Activated CD4-positive, alpha-beta T cell treated with anti-CD3 and anti-CD28 coated beads for 24 hours (primary cell): ENCODE measurements around the gene ZFHX2.

Experiments used
- DNase-seq, 2 donors: peaks; one replicate each; pipeline ENCODE4 v3.0.0-alpha.2; 2020; ENCODE audit warnings: low read depth in 2 of 2

Gene ZFHX2

DNA sequence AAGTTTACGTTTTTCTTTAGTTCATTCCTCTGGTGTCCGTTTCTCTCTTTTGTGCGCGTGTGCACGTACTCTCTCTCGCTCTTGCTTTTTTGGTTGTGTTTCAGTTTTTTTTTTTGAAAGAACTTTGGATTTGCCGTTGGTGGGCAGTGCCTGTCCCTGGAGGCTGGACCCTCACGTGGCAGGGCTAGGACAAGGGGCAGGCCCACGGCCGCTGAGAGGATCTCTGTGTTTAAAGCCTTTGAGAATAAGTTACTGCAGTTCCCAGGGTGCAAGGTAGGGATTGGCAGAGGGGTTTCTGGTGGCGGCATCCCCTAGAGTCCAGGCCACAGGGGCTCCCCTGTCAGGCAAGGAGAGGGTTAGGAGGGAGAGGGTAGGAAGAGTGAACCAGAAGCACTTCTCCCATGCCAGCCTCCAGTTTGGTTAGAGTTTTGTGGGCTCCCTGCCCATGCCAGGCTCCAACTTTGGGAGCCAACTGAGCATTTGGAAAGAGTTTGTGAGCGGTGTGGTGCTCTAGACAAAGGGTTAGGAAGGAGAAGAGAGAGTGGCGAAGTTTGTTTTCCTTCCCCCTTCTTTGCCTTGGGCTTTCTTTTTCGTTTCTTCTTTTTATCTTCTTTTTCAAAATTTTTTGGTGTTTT, 30.5 kb downstream of the ZFHX2 start:
- no peak for DNase-seq

DNA sequence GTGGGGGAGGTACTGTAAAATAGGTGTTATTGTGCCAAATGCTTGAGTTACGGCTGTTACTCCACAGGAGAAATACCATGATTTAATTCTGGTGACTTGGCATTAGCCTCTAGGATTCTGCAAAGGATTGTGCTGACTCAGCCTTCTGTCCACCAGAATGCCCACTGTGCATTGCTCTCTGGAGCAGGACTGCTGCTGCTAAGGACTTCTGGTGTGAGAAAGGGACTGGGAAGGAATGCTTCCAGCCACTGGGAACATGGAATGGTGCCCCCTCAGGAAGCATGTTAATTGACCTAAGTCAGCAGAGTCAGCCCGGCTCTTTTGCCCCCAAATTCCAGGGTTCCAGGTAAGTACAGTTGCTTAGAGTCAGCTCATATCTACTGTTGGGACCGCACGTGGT, 32.9 kb downstream of the ZFHX2 start:
- no peak for DNase-seq

DNA sequence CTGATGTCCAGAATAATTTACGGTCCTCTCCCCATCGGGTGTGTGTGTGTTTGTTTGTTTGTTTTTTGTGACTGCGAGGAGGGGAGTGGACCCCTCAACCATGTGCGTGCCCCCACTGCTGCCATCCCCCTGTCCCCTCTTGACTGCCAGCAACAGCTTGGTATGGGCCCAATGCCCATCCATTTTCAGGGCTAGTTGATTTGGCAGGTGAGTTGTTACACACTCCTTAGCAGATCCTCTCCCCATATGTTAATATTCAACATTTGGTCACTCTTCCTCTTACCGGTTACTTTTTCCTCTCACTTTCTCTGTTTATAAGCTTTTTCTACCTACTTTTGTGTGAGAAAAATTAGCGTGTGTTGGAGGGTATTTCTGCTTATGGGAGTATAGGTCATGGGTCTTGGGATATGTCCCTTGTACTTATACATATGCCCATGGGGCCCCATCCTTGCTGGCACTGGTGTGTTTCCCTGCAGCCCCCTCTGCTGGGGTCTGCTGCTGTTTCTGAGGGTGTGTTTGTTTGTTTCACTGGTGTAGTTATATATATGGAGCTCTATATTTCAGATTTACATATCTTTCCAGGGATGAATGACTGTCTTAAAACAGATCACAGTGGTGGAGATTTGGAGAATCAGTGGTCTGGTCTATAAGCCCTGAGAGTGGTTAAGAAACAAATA, 33.8 kb downstream of the ZFHX2 start:
- no peak for DNase-seq

DNA sequence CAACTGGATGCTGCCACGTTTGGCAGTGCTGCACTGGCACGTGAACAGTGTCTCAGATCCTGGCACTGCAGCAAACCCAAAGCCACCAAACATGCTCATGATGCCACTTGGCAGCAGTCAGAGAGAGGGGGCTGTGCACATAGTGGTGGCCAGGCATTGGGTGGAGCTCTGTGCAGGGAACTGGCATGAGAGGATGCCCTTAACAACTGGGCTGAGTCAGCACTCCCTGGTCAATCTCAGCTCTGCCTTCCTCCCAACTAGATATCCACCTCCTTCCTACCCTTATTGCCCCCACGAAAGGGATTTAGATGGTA, 37.0 kb downstream of the ZFHX2 start:
- DNase-seq: no peak

DNA sequence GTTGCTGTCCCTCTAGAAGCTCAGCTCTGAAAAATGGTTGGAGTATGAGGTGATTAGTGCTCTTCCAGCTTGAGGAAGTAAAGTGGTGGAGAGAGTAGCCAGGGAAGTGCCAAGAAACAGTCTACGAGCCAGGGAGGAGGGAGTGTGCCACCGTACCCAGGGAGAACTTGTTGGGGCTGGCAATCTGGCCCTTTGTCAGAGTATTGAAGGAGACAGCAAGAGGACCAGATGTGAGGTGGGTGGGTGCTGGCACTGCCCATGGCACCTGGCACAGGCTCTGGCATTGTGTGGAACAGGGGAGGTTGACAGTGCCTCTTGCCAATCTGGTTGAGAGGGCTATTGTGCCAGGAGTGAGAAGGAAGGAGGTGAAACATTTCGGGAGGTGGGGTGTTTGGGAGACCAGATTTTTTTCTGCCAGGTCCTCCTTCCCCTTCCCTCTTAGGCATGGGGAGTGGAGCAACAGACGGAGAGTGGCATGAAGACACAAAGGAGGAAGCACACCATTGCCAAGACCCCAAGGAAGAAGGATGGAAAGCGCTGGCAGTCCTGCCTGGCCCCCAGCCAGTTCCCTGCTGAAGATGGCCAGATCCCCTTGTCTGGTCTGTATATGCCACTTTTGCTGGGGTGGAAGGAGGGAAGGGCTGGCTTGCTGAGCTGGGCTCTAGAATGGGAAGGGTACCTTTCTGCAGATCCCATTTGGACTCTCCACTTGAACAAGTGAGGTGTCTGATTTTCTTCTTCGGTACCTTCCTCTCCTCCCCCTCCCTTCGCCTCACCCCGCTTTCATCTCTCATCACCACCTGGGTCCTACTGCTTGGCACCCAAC, 37.5 kb downstream of the ZFHX2 start:
- no peak for DNase-seq

DNA sequence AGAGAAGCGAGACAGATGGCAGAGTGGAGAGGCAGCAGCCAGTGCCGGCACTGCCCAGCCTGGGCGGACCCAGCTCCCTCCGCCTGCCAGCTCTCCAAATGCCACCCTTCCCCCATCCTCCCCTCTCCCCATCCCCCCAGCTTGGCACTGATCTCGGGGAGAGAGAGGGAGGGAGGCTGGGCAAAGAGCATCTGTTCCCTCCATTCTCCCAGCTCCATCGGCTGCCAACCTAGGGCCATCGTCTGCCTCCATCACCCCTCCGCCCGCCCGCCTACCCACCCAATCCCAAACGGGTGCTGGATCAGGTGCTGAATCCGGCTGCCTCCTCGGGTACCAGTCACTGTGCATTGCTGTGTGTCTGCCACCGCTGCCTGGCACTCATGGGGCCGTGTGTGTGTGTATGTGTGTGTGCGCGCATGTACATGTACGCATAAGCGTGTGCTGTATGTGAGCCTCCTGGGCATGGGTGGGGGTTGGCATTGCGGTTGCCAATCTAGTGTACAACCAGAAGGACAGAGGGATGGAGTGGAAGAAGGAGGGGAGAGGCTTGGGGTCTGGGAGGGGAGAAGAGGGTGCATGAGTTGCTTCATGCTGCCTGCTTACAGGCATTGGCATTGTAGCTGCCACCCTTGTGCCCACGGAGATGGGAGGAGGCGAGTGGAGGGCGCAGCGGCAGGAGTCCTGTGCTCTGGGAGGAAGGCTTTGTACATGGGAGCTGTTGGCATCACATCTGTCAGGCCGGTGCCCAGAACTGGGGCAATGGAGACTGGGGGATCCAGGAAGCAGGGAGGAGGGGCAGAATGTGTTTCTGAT, 38.4 kb downstream of the ZFHX2 start:
- no peak for DNase-seq

DNA sequence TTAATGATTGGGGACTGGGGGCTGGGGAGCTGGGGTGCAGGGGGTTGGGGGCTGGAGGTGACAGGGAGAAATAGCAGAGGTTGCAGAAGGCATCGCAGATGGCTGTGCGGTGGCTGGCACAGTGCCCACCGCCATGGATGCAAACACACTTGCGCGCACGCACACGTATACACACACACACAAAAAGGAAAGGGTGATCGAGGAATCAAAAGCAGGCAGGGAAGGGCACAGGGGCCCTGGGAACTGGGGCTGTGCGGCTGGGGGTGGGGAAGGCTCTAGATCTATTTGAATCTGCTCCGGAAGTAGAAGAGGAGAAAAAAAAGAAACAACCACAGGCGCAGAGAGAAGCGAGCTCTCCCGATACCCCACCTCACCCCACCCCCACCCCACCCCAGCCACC, 39.4 kb downstream of the ZFHX2 start:
- DNase-seq: no peak

DNA sequence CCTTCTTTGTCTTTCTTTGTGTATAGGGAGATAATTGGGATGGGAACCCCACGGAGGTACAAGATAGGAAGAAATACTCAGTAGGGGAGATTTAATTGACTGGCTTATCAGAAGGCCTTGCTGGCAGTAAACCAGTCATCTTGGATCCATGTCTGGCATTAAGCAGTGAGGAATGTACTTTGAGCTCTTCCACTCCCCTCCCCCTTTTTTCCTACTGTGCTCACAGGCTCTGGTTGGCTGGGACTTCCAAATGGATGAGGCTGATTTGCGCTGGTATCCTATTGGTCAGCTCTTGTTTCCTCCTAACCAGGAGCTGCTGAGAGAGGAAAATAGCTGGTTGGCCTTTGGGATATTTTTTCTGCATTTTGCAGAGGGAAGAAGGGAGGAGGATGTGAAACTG, 57.3 kb downstream of the ZFHX2 start:
- DNase-seq: no peak

DNA sequence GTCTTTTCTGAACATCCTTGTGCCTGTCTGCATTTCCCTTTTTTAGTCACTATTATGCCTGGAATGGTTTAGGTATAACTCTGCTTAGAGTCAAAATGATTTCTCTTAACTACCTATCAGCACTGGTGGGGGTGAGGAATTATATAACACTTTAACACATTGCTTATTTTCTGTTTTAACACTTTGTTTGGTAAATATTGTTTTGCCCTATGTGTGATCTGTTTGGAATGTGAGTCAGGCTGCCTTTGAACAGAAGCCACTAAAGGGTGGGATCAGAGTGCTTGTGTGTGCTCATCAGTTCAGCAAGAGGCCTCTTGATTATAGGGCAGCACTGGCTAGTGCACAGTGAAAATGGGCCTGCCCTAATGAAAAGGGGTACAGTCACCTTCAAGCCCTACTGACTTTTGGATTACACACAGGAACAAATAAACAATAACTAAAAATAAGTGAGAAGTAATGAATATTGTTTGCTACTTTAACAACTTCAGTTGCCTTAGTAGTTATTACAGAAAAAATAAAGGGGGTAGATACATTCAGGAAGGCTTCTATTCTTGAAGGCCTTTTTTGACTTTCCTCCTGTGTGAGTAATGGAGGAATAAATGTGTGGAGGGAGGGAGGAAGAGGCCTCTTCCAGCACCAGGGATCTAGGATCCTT, 58.8 kb downstream of the ZFHX2 start:
- DNase-seq: no peak

DNA sequence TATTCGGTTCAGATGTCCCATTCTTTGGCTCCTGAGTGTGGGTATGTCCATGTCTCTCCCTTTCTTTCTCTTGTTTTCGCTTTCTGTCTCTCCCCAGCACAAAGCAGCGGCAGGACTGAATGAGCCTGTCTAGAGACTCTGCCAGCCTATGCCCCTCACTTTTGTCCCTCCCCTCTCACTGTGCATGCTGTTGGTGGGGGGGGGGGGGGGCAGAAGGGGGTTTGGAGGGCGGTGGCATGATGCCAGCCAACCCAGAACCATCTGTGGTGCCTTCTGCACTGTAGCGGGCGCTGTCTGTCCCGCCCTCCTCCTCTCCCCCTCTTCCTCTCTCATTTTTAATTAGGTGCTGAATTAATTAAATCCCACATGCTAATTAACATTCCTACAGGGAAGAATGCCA, 64.3 kb downstream of the ZFHX2 start:
- DNase-seq: no peak

DNA sequence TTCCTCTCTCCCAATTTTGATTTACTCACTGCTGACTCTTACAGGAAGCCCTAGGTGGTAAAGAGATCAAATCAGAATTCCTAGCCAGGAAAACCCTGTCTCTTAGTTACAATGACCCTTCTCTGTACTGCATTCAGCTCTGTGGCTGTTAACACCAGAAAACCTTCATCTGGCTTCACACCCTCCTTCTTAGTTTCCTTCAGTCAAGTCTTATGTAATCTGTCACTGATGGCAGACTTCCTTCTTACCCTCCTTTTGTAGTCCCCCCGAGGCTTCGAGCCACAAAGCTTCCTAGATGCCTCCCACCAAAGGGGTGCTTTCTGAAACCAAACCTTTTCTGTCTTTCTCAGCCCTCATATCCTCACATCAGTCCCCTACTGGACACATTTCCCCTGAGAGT, 65.5 kb downstream of the ZFHX2 start:
- no peak for DNase-seq

DNA sequence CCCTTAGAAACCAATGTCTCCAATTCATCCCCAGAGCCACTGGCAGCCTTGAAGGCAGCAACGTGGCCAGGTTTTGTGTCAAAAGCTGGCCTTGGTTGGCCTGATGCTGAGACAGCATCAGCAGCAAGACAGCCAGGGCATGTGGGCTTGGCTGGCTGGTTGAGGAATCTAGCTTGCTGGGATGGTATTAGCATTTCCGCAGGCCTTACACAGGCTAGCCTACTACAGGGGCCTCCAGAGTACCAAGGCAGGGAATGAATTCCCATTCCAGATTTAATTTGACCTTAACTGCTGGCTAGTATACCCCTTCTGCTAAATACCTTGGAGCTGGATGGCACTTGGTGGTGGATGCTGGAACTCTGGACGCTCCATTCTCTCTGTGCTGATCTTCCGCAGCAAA, 66.2 kb downstream of the ZFHX2 start:
- DNase-seq: no peak

DNA sequence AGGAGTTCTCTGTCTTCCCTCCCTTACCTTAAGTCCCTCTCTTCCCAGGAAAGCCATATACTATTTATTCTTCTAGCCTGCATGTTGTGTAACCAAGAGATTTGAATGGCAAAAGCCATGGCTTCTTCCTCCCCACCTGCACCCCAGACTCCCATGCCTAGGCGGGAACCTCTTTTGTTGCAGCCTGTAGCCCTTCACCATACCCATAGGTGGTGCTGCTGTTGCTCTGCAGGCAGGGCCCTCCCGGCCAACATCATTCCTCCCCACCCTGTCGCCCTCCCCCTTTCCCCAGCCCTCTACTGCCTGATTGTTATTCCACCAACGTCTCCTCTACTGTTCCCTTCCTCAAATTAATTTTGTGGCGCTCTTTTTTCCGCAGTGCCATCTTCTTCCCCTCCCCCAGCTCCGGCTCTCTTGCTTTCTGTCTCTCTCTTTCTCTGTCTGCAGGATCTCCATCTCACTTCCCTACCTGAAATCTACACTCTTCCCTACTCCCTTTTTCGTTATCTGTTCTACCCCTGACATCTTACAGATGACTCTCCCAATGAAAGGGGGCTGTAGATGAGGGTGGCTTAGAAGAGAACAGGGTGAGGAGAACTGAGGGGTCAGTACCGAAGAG, 68.2 kb downstream of the ZFHX2 start:
- no peak for DNase-seq

DNA sequence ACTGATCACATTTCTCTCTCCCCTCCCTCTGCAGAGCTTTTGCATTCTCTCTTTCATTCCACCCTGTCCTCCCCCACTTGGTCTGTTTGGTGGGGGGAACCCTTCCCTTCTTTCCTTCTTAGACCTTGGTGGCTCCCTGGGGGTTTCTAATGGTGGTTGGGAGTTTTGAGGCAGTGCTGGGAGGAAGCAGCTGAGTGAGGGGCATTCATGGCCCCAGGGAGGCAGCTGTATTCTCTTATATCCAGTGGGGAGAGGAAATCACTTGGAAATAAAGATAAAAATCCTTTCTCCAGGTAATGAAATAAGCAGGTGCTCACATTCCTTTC, 68.8 kb downstream of the ZFHX2 start:
- DNase-seq: no peak

DNA sequence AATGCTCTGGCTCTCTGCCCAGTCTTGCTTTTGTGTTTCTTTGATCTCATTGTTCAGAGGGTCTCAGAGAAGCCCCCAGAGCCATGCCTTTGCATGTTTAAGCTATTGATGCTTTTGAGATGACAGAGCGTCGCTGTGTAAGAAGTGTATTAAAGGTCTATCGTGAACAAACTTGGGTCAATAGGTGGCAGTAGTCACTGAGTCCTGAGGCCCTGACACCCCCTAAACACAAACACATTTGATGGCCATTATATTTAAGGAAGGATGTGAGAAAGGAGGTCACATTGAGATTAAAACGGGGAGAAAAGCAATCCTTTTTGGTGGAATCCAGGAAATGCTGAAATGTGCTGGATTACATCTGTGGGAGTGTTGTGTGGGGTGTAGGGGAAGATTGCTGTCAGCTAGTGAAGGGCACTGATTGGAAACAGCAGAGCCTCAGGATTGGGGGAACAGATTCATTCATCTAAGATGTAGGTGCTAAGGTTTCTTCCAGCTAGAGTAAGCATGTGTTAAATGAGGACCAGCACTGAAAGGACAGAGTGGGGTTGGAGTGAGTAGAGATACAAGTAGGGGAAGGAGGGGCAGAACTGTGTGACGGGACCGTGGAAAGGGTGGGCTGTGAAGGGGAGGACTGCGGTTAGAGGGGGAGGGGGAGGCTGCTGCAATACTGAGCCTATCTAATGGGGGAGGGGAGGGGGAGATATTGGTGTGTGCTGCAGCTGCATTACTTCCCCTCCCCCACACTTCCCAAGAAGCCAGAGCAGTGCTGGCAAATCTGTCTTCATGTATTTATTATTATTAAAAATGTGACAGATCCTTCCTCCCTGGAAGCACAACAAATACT, 69.4 kb downstream of the ZFHX2 start:
- DNase-seq: no peak

DNA sequence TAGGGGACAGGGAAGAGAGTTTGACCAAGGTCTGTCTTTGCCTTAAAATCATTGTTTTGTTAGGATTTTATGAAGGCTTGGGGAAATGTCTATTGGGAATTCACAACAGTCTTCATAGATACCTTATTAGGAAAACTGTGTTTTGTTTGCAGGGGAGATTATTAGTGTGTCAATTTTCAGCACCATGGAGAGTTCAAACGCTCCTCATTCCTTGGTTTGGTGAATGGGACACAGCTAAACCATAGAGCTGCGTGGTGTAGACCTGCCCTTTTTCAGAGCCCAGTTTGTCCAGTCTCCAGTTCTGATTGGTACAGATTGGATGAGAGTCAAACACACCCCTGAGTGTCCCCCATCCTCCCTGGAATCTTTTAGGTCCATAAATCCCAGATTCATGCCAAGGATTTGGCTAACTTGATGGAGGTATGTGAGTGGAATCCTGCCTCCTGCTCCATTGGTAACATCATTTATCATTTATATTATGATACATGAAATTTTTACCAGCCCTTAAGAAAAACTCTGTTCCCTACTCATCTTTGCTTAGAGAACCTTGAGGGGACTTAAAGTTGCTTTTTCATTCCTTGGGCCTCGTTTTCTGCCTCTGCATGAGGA, 70.1 kb downstream of the ZFHX2 start:
- no peak for DNase-seq

DNA sequence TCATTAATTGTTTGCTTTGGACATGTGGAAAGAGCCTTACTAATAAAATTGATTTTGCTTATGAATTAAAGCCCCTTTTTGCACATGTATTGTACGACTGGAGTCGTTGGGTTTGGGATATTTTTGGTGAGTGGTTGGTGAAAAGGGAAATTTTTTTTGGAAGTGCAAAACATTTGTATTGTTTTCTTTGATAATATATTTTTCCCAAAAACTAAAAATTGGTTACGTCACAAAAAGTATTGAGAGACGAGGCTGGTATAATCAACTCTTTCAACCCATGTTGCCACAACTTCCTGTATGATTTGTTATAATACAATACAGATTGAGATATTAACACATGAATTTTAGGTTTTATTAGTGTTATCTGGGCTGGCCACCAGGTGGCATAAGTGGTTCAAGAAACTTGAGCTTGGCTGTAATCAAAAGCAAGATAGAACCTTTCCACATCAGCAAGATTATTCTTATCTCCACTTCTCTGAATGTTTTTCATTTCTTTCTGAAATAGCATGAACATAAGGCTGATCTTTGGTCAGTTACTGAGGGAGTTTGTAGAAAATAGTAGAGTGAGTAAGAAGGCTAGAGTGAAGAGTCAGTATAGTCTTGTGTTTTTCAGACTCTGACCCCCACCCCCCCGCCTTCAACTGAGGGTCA, 73.3 kb downstream of the ZFHX2 start:
- DNase-seq: peak; percentile 41 to 44

DNA sequence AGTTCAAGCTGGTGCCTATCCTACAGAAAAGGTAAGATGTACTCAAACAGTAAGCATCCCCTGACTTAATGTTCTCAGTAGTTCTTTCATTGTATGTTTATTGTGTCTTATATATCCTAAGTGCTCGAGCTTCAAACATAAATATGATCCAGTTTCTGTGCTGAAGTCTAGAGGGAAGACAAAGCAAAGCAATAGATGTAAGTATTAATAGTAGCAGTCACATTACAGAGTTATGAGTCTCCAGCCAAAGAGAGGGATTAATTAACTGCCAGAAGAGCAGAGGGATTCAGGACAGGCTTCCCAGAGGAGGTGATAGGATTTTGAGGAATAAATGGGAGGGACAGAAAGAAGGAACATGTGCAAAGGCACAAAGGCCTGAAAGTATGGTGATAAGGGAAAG, 80.6 kb downstream of the ZFHX2 start:
- DNase-seq: no peak
